HCT116 (cell line): ENCODE data around the gene SNN. TPM values are rescaled to one million over a fixed set of nuclear protein-coding genes. Genes with fewer than 3 reads are reported as not detected.

Experiments used
- ATAC-seq: fragments of 200-7000 bp; cut with Tn5 transposase; 2 replicates; pipeline ENCODE4 v1.9.1; 2020; ENCODE audit warnings: mild to moderate bottlenecking, moderate library complexity
- BruUV-seq: library from RNA; stranded (reverse); fragments of 400-500 nt; replicated peaks from 2 replicates; lab custom pipeline; 2021; lab: Mats Ljungman, UMichigan
- CTCF ChIA-PET: fragments of 300-600 bp; sonication (Branson Sonifier 250); formaldehyde crosslinking; loops from one replicate; lab custom pipeline; 2021; ENCODE audit warnings: antibody characterized with exemption; lab: Charles Lee
- POLR2A ChIA-PET: fragments of 300-600, 350-600 bp; sonication (Branson Sonifier 250); formaldehyde crosslinking; loops from one replicate; lab custom pipeline; 2021; ENCODE audit warnings: antibody characterized with exemption; lab: Charles Lee
- RAD21 ChIA-PET, 2 experiments: fragments of 300-600 bp; sonication (Branson Sonifier 250); formaldehyde crosslinking; loops; one replicate each; lab custom pipeline; 2023; ENCODE audit warnings: low total read pairs in 2 of 2; ENCODE audit not compliant: uncharacterized antibody in 2 of 2, unreplicated experiment in 2 of 2, low non-redundant PET in 1 of 2; lab: Charles Lee
- DNase-seq: peaks from one replicate; pipeline ENCODE4 v3.0.0-alpha.2; 2010; ENCODE audit warnings: low read depth, low spot score
- H2AFZ ChIP-seq: fragments of 200-600 bp; shearing (Covaris generic), sonication (generic); 2 replicates; pipeline ENCODE4 v1.6.1; 2017; ENCODE audit warnings: low read depth, mixed run types, mixed read lengths, antibody characterized with exemption, low read length; ENCODE audit not compliant: poor library complexity, severe bottlenecking
- H3K27ac ChIP-seq: 2 replicates; pipeline ENCODE4 v1.5.1; 2012; ENCODE audit warnings: low read depth, low read length
- H3K27me3 ChIP-seq: fragments of 200-600 bp; sonication (generic); 2 replicates; pipeline ENCODE4 v1.6.1; 2016; ENCODE audit warnings: mixed run types, low read length, mixed read lengths; ENCODE audit not compliant: insufficient read depth
- H3K36me3 ChIP-seq, 2 experiments: fragments of 200-500 bp in 1 of 2; fragments of 200-600 bp in 1 of 2; sonication (Bioruptor generic) in 1 of 2; sonication (generic) in 1 of 2; 2 replicates each; pipeline versions ENCODE4 v1.5.1 to v1.6.1; 2014 to 2016; ENCODE audit warnings: low read length in 2 of 2, inconsistent platforms in 1 of 2, mixed read lengths in 1 of 2, mixed run types in 1 of 2; ENCODE audit not compliant: insufficient read depth in 2 of 2, control insufficient read depth in 1 of 2
- H3K4me1 ChIP-seq, 2 experiments: fragments of 200-600 bp in 1 of 2; sonication (generic) in 1 of 2; 2 replicates each; pipeline versions ENCODE4 v1.5.1 to v1.6.1; 2012 to 2017; ENCODE audit warnings: low read length in 2 of 2, inconsistent platforms in 1 of 2, mild to moderate bottlenecking in 1 of 2, mixed read lengths in 1 of 2, mixed run types in 1 of 2, moderate library complexity in 1 of 2; ENCODE audit not compliant: insufficient read depth in 2 of 2, control insufficient read depth in 1 of 2
- H3K4me2 ChIP-seq: fragments of 200-600 bp; sonication (generic); 2 replicates; pipeline ENCODE4 v1.6.1; 2017; ENCODE audit warnings: mixed run types, low read length, mixed read lengths
- H3K4me3 ChIP-seq, 2 experiments: fragments of 200-600 bp in 1 of 2; sonication (generic) in 1 of 2; replicated peaks in 1 of 2; 2 replicates each; pipeline ENCODE4 v1.5.1; 2011 to 2016; ENCODE audit warnings: low read length in 2 of 2, control low read depth in 1 of 2, low read depth in 1 of 2, mild to moderate bottlenecking in 1 of 2, mixed read lengths in 1 of 2, mixed run types in 1 of 2
- H3K79me2 ChIP-seq: fragments of 200-600 bp; sonication (generic); 2 replicates; pipeline ENCODE4 v1.6.1; 2017; ENCODE audit warnings: mild to moderate bottlenecking, mixed run types, low read length, moderate library complexity, mixed read lengths; ENCODE audit not compliant: insufficient read depth
- H3K9ac ChIP-seq: fragments of 200-600 bp; sonication (generic); 2 replicates; pipeline ENCODE4 v1.6.1; 2016; ENCODE audit warnings: low read length, mixed read lengths
- H3K9me2 ChIP-seq: fragments of 200-600 bp; sonication (generic), shearing (Covaris generic); 2 replicates; pipeline ENCODE4 v1.6.1; 2017; ENCODE audit warnings: mixed run types, mild to moderate bottlenecking, moderate library complexity; ENCODE audit not compliant: insufficient read depth
- H3K9me3 ChIP-seq, 2 experiments: fragments of 200-500 bp in 1 of 2; fragments of 200-600 bp in 1 of 2; sonication (Bioruptor generic) in 1 of 2; sonication (generic) in 1 of 2; 2 replicates each; pipeline ENCODE4 v1.6.1; 2014 to 2017; ENCODE audit warnings: low read length in 2 of 2, mixed read lengths in 2 of 2, inconsistent platforms in 1 of 2, low read depth in 1 of 2, mild to moderate bottlenecking in 1 of 2, mixed run types in 1 of 2, moderate library complexity in 1 of 2; ENCODE audit not compliant: control insufficient read depth in 1 of 2, insufficient read depth in 1 of 2
- H4K20me1 ChIP-seq: fragments of 200-600 bp; sonication (generic), shearing (Covaris generic); 2 replicates; pipeline ENCODE4 v1.6.1; 2017; ENCODE audit warnings: mixed run types, mild to moderate bottlenecking, moderate library complexity; ENCODE audit not compliant: insufficient read depth
- CBX3 ChIP-seq: IDR thresholded peaks from 2 replicates; pipeline ENCODE4 v1.6.1; 2012; ENCODE audit warnings: low read depth
- CEBPB ChIP-seq: IDR thresholded peaks from 2 replicates; pipeline ENCODE4 v1.6.1; 2012; ENCODE audit warnings: low read depth
- EZH2 ChIP-seq: fragments of 200-600 bp; sonication (generic); IDR thresholded peaks from 2 replicates; pipeline ENCODE4 v1.6.1; 2017; ENCODE audit warnings: antibody characterized with exemption, mixed run types
- FOSL1 ChIP-seq: IDR thresholded peaks from 2 replicates; pipeline ENCODE4 v1.6.1; 2012; ENCODE audit warnings: low read depth
- SIN3A ChIP-seq: IDR thresholded peaks from 2 replicates; pipeline ENCODE4 v1.6.1; 2012; ENCODE audit warnings: low read depth
- TCF7L2 ChIP-seq: IDR thresholded peaks from 2 replicates; pipeline ENCODE4 v1.7.0; 2011; ENCODE audit warnings: borderline replicate concordance, inconsistent platforms; ENCODE audit not compliant: insufficient read depth, insufficient read length; ENCODE audit errors: extremely low read depth
- ZNF274 ChIP-seq: fragments of 200-500 bp; sonication (Bioruptor generic); IDR thresholded peaks from 2 replicates; pipeline ENCODE4 v1.6.1; 2014; ENCODE audit warnings: mild to moderate bottlenecking, low read depth, low read length, inconsistent platforms
- intact Hi-C: fragments of 100-400 bp; cut with micrococcal nuclease; formaldehyde crosslinking; loops from 2 replicates; pipeline ENCODE4 v1.10.0; 2022
- total RNA-seq: library from RNA; stranded (reverse); gene quantifications from one replicate; pipeline ENCODE4 v1.2.1, GENCODE V29; 2021; ENCODE audit not compliant: unreplicated experiment
- TF ChIP-seq, protein P1 (sequence below): IDR thresholded peaks from 2 replicates; pipeline ENCODE4 v1.6.1; 2012; ENCODE audit warnings: low read depth
- TF ChIP-seq, protein P2 (sequence below): IDR thresholded peaks from 2 replicates; pipeline ENCODE4 v1.6.1; 2011; ENCODE audit warnings: mild to moderate bottlenecking, low read length, moderate library complexity; ENCODE audit not compliant: insufficient replicate concordance; ENCODE audit errors: extremely low read depth

The SNN gene
- total RNA-seq, 1 experiment from 2014 or later = 12.2 TPM

DNA sequence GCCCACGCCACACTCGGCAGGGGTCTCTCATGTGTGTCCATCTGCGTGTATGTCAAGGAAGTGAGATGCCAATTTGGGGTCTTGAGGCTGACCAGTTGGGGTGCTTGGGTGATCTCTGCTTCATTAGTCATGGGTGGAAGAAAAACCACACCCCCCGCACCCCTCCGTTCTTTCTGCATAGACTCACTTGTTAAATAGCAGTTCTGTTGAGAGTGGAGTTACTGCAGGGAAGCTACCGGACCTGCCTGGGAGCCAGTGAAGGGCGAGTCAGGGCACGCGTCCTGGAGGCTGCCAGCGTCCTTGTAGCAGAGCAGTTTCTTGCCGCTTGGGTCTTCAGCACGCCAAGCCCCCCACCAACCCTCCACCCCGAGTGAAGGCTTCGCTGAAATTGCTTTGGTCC, 8.5 kb downstream of the SNN start:
- H3K79me2 ChIP-seq = no peaks in the 10 kb centered on the region
- H3K4me1 ChIP-seq = peaks cover 45 to 60% of the 10 kb centered on the region in 2 experiments
- H3K27ac ChIP-seq = no peak overlapping the region; the same call in 1 of the 2 replicates
- no peak for TF ChIP-seq ZNF274
- TF ChIP-seq, protein P1, sequence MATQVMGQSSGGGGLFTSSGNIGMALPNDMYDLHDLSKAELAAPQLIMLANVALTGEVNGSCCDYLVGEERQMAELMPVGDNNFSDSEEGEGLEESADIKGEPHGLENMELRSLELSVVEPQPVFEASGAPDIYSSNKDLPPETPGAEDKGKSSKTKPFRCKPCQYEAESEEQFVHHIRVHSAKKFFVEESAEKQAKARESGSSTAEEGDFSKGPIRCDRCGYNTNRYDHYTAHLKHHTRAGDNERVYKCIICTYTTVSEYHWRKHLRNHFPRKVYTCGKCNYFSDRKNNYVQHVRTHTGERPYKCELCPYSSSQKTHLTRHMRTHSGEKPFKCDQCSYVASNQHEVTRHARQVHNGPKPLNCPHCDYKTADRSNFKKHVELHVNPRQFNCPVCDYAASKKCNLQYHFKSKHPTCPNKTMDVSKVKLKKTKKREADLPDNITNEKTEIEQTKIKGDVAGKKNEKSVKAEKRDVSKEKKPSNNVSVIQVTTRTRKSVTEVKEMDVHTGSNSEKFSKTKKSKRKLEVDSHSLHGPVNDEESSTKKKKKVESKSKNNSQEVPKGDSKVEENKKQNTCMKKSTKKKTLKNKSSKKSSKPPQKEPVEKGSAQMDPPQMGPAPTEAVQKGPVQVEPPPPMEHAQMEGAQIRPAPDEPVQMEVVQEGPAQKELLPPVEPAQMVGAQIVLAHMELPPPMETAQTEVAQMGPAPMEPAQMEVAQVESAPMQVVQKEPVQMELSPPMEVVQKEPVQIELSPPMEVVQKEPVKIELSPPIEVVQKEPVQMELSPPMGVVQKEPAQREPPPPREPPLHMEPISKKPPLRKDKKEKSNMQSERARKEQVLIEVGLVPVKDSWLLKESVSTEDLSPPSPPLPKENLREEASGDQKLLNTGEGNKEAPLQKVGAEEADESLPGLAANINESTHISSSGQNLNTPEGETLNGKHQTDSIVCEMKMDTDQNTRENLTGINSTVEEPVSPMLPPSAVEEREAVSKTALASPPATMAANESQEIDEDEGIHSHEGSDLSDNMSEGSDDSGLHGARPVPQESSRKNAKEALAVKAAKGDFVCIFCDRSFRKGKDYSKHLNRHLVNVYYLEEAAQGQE = no peak
- TF ChIP-seq, protein P2, sequence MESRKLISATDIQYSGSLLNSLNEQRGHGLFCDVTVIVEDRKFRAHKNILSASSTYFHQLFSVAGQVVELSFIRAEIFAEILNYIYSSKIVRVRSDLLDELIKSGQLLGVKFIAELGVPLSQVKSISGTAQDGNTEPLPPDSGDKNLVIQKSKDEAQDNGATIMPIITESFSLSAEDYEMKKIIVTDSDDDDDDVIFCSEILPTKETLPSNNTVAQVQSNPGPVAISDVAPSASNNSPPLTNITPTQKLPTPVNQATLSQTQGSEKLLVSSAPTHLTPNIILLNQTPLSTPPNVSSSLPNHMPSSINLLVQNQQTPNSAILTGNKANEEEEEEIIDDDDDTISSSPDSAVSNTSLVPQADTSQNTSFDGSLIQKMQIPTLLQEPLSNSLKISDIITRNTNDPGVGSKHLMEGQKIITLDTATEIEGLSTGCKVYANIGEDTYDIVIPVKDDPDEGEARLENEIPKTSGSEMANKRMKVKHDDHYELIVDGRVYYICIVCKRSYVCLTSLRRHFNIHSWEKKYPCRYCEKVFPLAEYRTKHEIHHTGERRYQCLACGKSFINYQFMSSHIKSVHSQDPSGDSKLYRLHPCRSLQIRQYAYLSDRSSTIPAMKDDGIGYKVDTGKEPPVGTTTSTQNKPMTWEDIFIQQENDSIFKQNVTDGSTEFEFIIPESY = no peak
- TF ChIP-seq TCF7L2 = no peak
- TF ChIP-seq CBX3 = no peak
- TF ChIP-seq CEBPB = no peak
- TF ChIP-seq SIN3A = no peak
- TF ChIP-seq EZH2 = no peak
- no peak for TF ChIP-seq FOSL1
- H3K4me3 ChIP-seq = no peak overlapping the region
- H2AFZ ChIP-seq = no peak overlapping the region
- intact Hi-C loops = no loop called here
- no peak for DNase-seq
- no peaks in the 10 kb centered on the region for H4K20me1 ChIP-seq
- BruUV-seq = no TSS peak
- CTCF ChIA-PET = no interaction called here
- H3K9me3 ChIP-seq = no peaks in the 10 kb centered on the region
- H3K9me2 ChIP-seq = no peaks in the 10 kb centered on the region
- H3K9ac ChIP-seq = no peak overlapping the region
- no peaks in the 10 kb centered on the region for H3K27me3 ChIP-seq
- no peak for ATAC-seq
- RAD21 ChIA-PET = no interaction called here
- peak overlapping the region; percentile 9 for H3K4me2 ChIP-seq
- POLR2A ChIA-PET = no interaction called here
- peaks cover 5 to 12% of the 10 kb centered on the region in 2 experiments; a peak in 2 of 4 replicates for H3K36me3 ChIP-seq
